HepG2 (cell line): Measurements from ENCODE around the gene SGK1. TPM values are rescaled to one million over a fixed set of nuclear protein-coding genes. Genes with fewer than 3 reads are reported as not detected.

ENCODE experiments used
- GATAD2A ChIP-seq: IDR thresholded peaks from 2 replicates; pipeline ENCODE4 v1.6.1; 2016
- MED1 ChIP-seq: sonication (generic); formaldehyde crosslinking; IDR thresholded peaks from 2 replicates; pipeline ENCODE4 v1.4.0; 2020; ENCODE audit warnings: missing genetic modification reagents
- NBN ChIP-seq: fragments of 450-650 bp; conservative IDR thresholded peaks from 2 replicates; pipeline ENCODE4 v1.6.1; 2017
- RBAK ChIP-seq: sonication (generic); formaldehyde crosslinking; IDR thresholded peaks from 2 replicates; pipeline ENCODE4 v1.5.1; 2020; ENCODE audit warnings: mild to moderate bottlenecking, missing genetic modification reagents
- SAFB2 ChIP-seq: sonication (generic); formaldehyde crosslinking; IDR thresholded peaks from 2 replicates; pipeline ENCODE4 v1.5.1; 2020; ENCODE audit warnings: missing genetic modification reagents, low read depth, mild to moderate bottlenecking, borderline replicate concordance
- ZNF101 ChIP-seq: sonication (generic); formaldehyde crosslinking; IDR thresholded peaks from 2 replicates; pipeline ENCODE4 v1.4.0; 2020; ENCODE audit warnings: mild to moderate bottlenecking, low read depth, missing genetic modification reagents, borderline replicate concordance
- ZNF234 ChIP-seq: sonication (generic); formaldehyde crosslinking; conservative IDR thresholded peaks from 2 replicates; pipeline ENCODE4 v1.5.1; 2020; ENCODE audit warnings: mild to moderate bottlenecking, missing genetic modification reagents
- ZNF329 ChIP-seq: sonication (generic); formaldehyde crosslinking; IDR thresholded peaks from 2 replicates; pipeline ENCODE4 v1.9.0; 2021; ENCODE audit warnings: low read depth, mild to moderate bottlenecking, missing genetic modification reagents
- polyA plus RNA-seq, 8 experiments: library from polyadenylated mRNA; depleted of rRNA in 3 of 8; stranded (reverse) in 7 of 8; unstranded in 1 of 8; fragments of >200 nt; fragmentation: Illumina TruSeq in 4 of 8; extraction: Trizol in 4 of 8; gene quantifications; 2 replicates each; pipeline versions ENCODE4 v1.2.1 to v1.2.3, GENCODE V29; 2011 to 2016; ENCODE audit warnings: low read depth in 4 of 8, missing spikeins in 1 of 8, mixed read lengths in 1 of 8; ENCODE audit not compliant: insufficient read depth in 1 of 8
- total RNA-seq, 5 experiments: library from RNA; depleted of rRNA; stranded (reverse); fragments of >200 nt; fragmentation: Illumina TruSeq; extraction: Trizol; gene quantifications; 2 replicates each; pipeline ENCODE4 v1.2.3, GENCODE V29; 2016; ENCODE audit warnings: low read depth in 1 of 5
- TF ChIP-seq, protein P1 (sequence below): sonication (generic); formaldehyde crosslinking; IDR thresholded peaks from 2 replicates; pipeline ENCODE4 v1.4.0; 2020; ENCODE audit warnings: missing genetic modification reagents, borderline replicate concordance
- TF ChIP-seq, protein P2 (sequence below): sonication (generic); formaldehyde crosslinking; IDR thresholded peaks from 2 replicates; pipeline ENCODE4 v1.4.0; 2020; ENCODE audit warnings: missing genetic modification reagents
- TF ChIP-seq, protein P3 (sequence below): IDR thresholded peaks from 2 replicates; pipeline ENCODE4 v1.6.1; 2012; ENCODE audit warnings: low read depth, low read length, improper control_type of control experiment

SGK1 gene
- total and polyA plus RNA-seq, 2 of the 13 experiments (the other 11 are each of a cell fraction or from before 2014, with no cell fraction given), result 56.1 to 56.2 TPM

- 0 out of 2 replicates have a peak, but pooled peaks have one; percentile 19 for TF ChIP-seq SAFB2 (CRISPR knock-in tag)
- TF ChIP-seq, protein P1, sequence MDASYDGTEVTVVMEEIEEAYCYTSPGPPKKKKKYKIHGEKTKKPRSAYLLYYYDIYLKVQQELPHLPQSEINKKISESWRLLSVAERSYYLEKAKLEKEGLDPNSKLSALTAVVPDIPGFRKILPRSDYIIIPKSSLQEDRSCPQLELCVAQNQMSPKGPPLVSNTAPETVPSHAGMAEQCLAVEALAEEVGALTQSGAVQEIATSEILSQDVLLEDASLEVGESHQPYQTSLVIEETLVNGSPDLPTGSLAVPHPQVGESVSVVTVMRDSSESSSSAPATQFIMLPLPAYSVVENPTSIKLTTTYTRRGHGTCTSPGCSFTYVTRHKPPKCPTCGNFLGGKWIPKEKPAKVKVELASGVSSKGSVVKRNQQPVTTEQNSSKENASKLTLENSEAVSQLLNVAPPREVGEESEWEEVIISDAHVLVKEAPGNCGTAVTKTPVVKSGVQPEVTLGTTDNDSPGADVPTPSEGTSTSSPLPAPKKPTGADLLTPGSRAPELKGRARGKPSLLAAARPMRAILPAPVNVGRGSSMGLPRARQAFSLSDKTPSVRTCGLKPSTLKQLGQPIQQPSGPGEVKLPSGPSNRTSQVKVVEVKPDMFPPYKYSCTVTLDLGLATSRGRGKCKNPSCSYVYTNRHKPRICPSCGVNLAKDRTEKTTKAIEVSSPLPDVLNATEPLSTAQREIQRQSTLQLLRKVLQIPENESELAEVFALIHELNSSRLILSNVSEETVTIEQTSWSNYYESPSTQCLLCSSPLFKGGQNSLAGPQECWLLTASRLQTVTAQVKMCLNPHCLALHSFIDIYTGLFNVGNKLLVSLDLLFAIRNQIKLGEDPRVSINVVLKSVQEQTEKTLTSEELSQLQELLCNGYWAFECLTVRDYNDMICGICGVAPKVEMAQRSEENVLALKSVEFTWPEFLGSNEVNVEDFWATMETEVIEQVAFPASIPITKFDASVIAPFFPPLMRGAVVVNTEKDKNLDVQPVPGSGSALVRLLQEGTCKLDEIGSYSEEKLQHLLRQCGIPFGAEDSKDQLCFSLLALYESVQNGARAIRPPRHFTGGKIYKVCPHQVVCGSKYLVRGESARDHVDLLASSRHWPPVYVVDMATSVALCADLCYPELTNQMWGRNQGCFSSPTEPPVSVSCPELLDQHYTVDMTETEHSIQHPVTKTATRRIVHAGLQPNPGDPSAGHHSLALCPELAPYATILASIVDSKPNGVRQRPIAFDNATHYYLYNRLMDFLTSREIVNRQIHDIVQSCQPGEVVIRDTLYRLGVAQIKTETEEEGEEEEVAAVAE (CRISPR knock-in tag), result no peak
- 0 out of 2 replicates have a peak, but pooled peaks have one; percentile 20 for TF ChIP-seq ZNF101 (CRISPR knock-in tag)
- TF ChIP-seq, protein P2, sequence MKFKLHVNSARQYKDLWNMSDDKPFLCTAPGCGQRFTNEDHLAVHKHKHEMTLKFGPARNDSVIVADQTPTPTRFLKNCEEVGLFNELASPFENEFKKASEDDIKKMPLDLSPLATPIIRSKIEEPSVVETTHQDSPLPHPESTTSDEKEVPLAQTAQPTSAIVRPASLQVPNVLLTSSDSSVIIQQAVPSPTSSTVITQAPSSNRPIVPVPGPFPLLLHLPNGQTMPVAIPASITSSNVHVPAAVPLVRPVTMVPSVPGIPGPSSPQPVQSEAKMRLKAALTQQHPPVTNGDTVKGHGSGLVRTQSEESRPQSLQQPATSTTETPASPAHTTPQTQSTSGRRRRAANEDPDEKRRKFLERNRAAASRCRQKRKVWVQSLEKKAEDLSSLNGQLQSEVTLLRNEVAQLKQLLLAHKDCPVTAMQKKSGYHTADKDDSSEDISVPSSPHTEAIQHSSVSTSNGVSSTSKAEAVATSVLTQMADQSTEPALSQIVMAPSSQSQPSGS (CRISPR knock-in tag), result 0 out of 2 replicates have a peak, but pooled peaks have one; percentile 62
- TF ChIP-seq ZNF329 (CRISPR knock-in tag), result no peak
- TF ChIP-seq ZNF234, result no peak
- TF ChIP-seq, protein P3, sequence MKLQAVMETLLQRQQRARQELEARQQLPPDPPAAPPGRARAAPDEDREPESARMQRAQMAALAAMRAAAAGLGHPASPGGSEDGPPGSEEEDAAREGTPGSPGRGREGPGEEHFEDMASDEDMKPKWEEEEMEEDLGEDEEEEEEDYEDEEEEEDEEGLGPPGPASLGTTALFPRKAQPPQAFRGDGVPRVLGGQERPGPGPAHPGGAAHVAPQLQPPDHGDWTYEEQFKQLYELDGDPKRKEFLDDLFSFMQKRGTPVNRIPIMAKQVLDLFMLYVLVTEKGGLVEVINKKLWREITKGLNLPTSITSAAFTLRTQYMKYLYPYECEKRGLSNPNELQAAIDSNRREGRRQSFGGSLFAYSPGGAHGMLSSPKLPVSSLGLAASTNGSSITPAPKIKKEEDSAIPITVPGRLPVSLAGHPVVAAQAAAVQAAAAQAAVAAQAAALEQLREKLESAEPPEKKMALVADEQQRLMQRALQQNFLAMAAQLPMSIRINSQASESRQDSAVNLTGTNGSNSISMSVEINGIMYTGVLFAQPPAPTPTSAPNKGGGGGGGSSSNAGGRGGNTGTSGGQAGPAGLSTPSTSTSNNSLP, result 0 out of 2 replicates have a peak, but pooled peaks have one; percentile 35
- TF ChIP-seq NBN, result no peak
- no peak for TF ChIP-seq RBAK (CRISPR knock-in tag)
- TF ChIP-seq GATAD2A (CRISPR knock-in tag), result peak; percentile 58
- peak; percentile 61 for TF ChIP-seq MED1 (CRISPR knock-in tag)
Measured at GRCh38 chr6:134173936-134174671, 143.8 kb downstream of the SGK1 start (continued).
